K562 (cell line): ENCODE results near the gene PNPO. TPM values are rescaled to one million over a fixed set of nuclear protein-coding genes. Genes with fewer than 3 reads are reported as not detected.

ENCODE experiments used
- ATAC-seq: fragments of 200-7000 bp; cut with Tn5 transposase; 3 replicates; pipeline ENCODE4 v1.9.1; 2020; ENCODE audit warnings: moderate library complexity
- BruUV-seq: library from RNA; stranded (reverse); fragments of 400-500 nt; replicated peaks from 2 replicates; lab custom pipeline; 2021; lab: Mats Ljungman, UMichigan
- CTCF ChIA-PET: fragments of 300-600 bp; formaldehyde crosslinking; extraction: SDS; loops from one replicate; lab custom pipeline; 2021; ENCODE audit warnings: low intra/inter-chr PET ratio; lab: Yijun Ruan, JAX
- POLR2A ChIA-PET: fragments of 300-600, 350-650 bp; sonication (Branson Sonifier 250); formaldehyde crosslinking; extraction: SDS; loops from one replicate; lab custom pipeline; 2021; ENCODE audit warnings: antibody characterized with exemption, inconsistent platforms; lab: Yijun Ruan, JAX
- DNase-seq, 4 experiments: peaks; one replicate each; pipeline versions ENCODE4 v3.0.0 to v3.0.0-alpha.2; 2011 to 2018; ENCODE audit warnings: low spot score in 3 of 4, mixed read lengths in 3 of 4; ENCODE audit errors: extremely low read depth in 1 of 4
- FAIRE-seq: peaks from 2 replicates; lab custom pipeline; 2011; peaks lifted over from hg19 to GRCh38; lab: Jason Lieb, UNC
- H2AFZ ChIP-seq: 2 replicates; pipeline ENCODE4 v1.6.0; 2011; ENCODE audit warnings: low read depth, low read length, control low read depth, inconsistent platforms
- H3K27ac ChIP-seq: fragments of 200-600 bp; 3 replicates; pipeline ENCODE4 v1.8.0; 2011; ENCODE audit warnings: low read depth, mild to moderate bottlenecking, control low read depth, inconsistent platforms, low read length, moderate library complexity, mixed read lengths; ENCODE audit errors: extremely low read depth
- H3K27me3 ChIP-seq, 2 experiments: fragments of 300-600 bp in 1 of 2; 2 replicates in 1 of 2; 3 replicates in 1 of 2; pipeline versions ENCODE4 v1.6.0 to v1.8.0; 2011; ENCODE audit warnings: inconsistent platforms in 2 of 2, low read length in 2 of 2, mild to moderate bottlenecking in 1 of 2, mixed read lengths in 1 of 2, moderate library complexity in 1 of 2; ENCODE audit not compliant: control insufficient read depth in 2 of 2, insufficient read depth in 2 of 2
- H3K36me3 ChIP-seq: fragments of 300-600 bp; 3 replicates; pipeline ENCODE4 v1.8.0; 2011; ENCODE audit warnings: mild to moderate bottlenecking, low read length, inconsistent platforms; ENCODE audit not compliant: control insufficient read depth, insufficient read depth
- H3K4me1 ChIP-seq, 2 experiments: fragments of 200-600 bp in 1 of 2; replicated peaks in 1 of 2; 2 replicates in 1 of 2; 3 replicates in 1 of 2; pipeline versions ENCODE4 v1.5.1 to v1.8.0; 2011; ENCODE audit warnings: inconsistent platforms in 2 of 2, low read length in 2 of 2, mild to moderate bottlenecking in 1 of 2, mixed read lengths in 1 of 2, moderate library complexity in 1 of 2; ENCODE audit not compliant: control insufficient read depth in 2 of 2, insufficient read depth in 2 of 2
- H3K4me2 ChIP-seq: 2 replicates; pipeline ENCODE4 v1.6.1; 2011; ENCODE audit warnings: low read length, control low read depth, inconsistent platforms, mixed read lengths; ENCODE audit not compliant: insufficient read depth
- H3K4me3 ChIP-seq: fragments of 200-600 bp; sonication (generic), shearing (Covaris generic); 2 replicates; pipeline ENCODE4 v1.5.1; 2016; ENCODE audit warnings: control low read depth, inconsistent platforms
- H3K79me2 ChIP-seq: fragments of 200-600 bp; 3 replicates; pipeline ENCODE4 v1.8.0; 2011; ENCODE audit warnings: low read length, inconsistent platforms; ENCODE audit not compliant: control insufficient read depth, insufficient read depth
- H3K9ac ChIP-seq, 2 experiments: 2 replicates each; pipeline versions ENCODE4 v1.6.0 to v1.6.1; 2011; ENCODE audit warnings: low read depth in 2 of 2, low read length in 2 of 2, control low read depth in 1 of 2, inconsistent platforms in 1 of 2, mild to moderate bottlenecking in 1 of 2, mixed read lengths in 1 of 2; ENCODE audit not compliant: insufficient read depth in 1 of 2
- H3K9me1 ChIP-seq: one replicate; pipeline ENCODE4 v1.6.0; 2011; ENCODE audit warnings: inconsistent platforms, mild to moderate bottlenecking, low read length, moderate library complexity; ENCODE audit not compliant: control insufficient read depth, insufficient read depth
- H3K9me3 ChIP-seq: replicated peaks from 2 replicates; pipeline ENCODE4 v1.5.1; 2011; ENCODE audit warnings: low read depth, low read length, inconsistent platforms; ENCODE audit not compliant: control insufficient read depth, insufficient read depth
- H4K20me1 ChIP-seq: replicated peaks from 2 replicates; pipeline ENCODE4 v1.6.1; 2011; ENCODE audit warnings: low read length, inconsistent platforms, mixed read lengths; ENCODE audit not compliant: control insufficient read depth, insufficient read depth
- CHD2 ChIP-seq: IDR thresholded peaks from 2 replicates; pipeline ENCODE4 v1.6.1; 2011; ENCODE audit warnings: low read depth, low read length
- ELF4 ChIP-seq: fragments of 450-650 bp; formaldehyde crosslinking; IDR thresholded peaks from 2 replicates; pipeline ENCODE4 v1.4.0; 2022; ENCODE audit warnings: missing genetic modification characterization
- HDGF ChIP-seq: fragments of 450-650 bp; IDR thresholded peaks from 2 replicates; pipeline ENCODE4 v1.6.1; 2016
- IFI16 ChIP-seq: fragments of 250-450 bp; sonication (Bioruptor Pico); IDR thresholded peaks from 2 replicates; pipeline ENCODE4 v2.1.2; 2022; ENCODE audit warnings: mild to moderate bottlenecking, inconsistent platforms
- ILK ChIP-seq: fragments of 450-650 bp; IDR thresholded peaks from 2 replicates; pipeline ENCODE4 v1.6.1; 2016; ENCODE audit warnings: missing genetic modification characterization, low read depth, mild to moderate bottlenecking, missing compliant biosample characterization, moderate library complexity, borderline replicate concordance
- KHSRP ChIP-seq: fragments of 450-650 bp; IDR thresholded peaks from 2 replicates; pipeline ENCODE4 v1.6.1; 2017
- MCM3 ChIP-seq: fragments of 450-650 bp; IDR thresholded peaks from 2 replicates; pipeline ENCODE4 v1.6.1; 2016
- MTA3 ChIP-seq: fragments of 450-650 bp; formaldehyde crosslinking; IDR thresholded peaks from 2 replicates; pipeline ENCODE4 v1.6.1; 2017; ENCODE audit warnings: mild to moderate bottlenecking, borderline replicate concordance
- NFIC ChIP-seq: fragments of 450-650 bp; IDR thresholded peaks from 2 replicates; pipeline ENCODE4 v1.6.1; 2017; ENCODE audit warnings: mild to moderate bottlenecking, inconsistent platforms
- PHB ChIP-seq: fragments of 250-450 bp; sonication (Bioruptor Pico); IDR thresholded peaks from 2 replicates; pipeline ENCODE4 v1.5.0; 2021
- PHF20 ChIP-seq: fragments of 450-650 bp; IDR thresholded peaks from 2 replicates; pipeline ENCODE4 v1.6.1; 2018; ENCODE audit not compliant: partially characterized antibody
- SMARCA4 ChIP-seq: fragments of 450-650 bp; IDR thresholded peaks from 2 replicates; pipeline ENCODE4 v1.6.1; 2016
- STAT5A ChIP-seq: IDR thresholded peaks from 2 replicates; pipeline ENCODE4 v1.6.1; 2012; ENCODE audit warnings: low read length, inconsistent platforms, borderline replicate concordance
- TCFL5 ChIP-seq: fragments of 250-450 bp; sonication (Bioruptor Pico); conservative IDR thresholded peaks from 2 replicates; pipeline ENCODE4 v1.6.1; 2021; ENCODE audit warnings: mild to moderate bottlenecking, moderate library complexity, matching md5 sums
- ZNF124 ChIP-seq: sonication (generic); formaldehyde crosslinking; IDR thresholded peaks from 2 replicates; pipeline ENCODE4 v1.8.1; 2022; ENCODE audit warnings: missing genetic modification reagents
- ZNF134 ChIP-seq: fragments of 250-450 bp; sonication (Bioruptor Pico); conservative IDR thresholded peaks from 2 replicates; pipeline ENCODE4 v1.4.0; 2020
- ZNF431 ChIP-seq: sonication (generic); formaldehyde crosslinking; IDR thresholded peaks from 2 replicates; pipeline ENCODE4 v1.8.0; 2022; ENCODE audit warnings: mild to moderate bottlenecking, missing genetic modification reagents
- ZNF644 ChIP-seq: fragments of 200-800 bp; sonication (Bioruptor generic); IDR thresholded peaks from 2 replicates; pipeline ENCODE4 v1.6.1; 2016; ENCODE audit warnings: low read depth, missing genetic modification characterization, missing compliant biosample characterization
- WGBS: fragments of 100-300 bp; shearing (Covaris generic); methylation state at CpG from one replicate; pipeline ENCODE4 v1.1.6; 2016; ENCODE audit warnings: low coverage, mixed read lengths; ENCODE audit not compliant: insufficient coverage; ENCODE audit errors: missing lambda C conversion rate; 5-methylcytosine and 5-hydroxymethylcytosine counted together
- in situ Hi-C: fragments of 300-500 bp; cut with MboI; formaldehyde crosslinking; loops from 4 replicates; pipeline ENCODE4 v1.15.0; 2018; ENCODE audit warnings: inconsistent platforms, mixed read lengths
- intact Hi-C: fragments of 100-400 bp; cut with micrococcal nuclease; formaldehyde crosslinking; loops from 2 replicates; pipeline ENCODE4 v1.14.2; 2022
- polyA plus RNA-seq, 8 experiments: library from polyadenylated mRNA; depleted of rRNA in 4 of 8; stranded (reverse) in 5 of 8; unstranded in 3 of 8; fragments of >200 nt; fragmentation: Nextera tagmentation in 2 of 8; fragmentation: Illumina TruSeq in 1 of 8; extraction: Ambion mirVana in 2 of 8; extraction: Trizol in 1 of 8; gene quantifications; 2 replicates each; pipeline versions ENCODE4 v1.2.1 to v1.2.3, GENCODE V29; 2011 to 2014; ENCODE audit warnings: inconsistent platforms in 1 of 8, missing spikeins in 1 of 8
- total RNA-seq, 7 experiments: library from RNA; depleted of rRNA in 6 of 7; stranded (reverse); fragments of >200 nt in 6 of 7; fragmentation: Illumina TruSeq in 2 of 7; extraction: Trizol in 2 of 7; gene quantifications; 2 replicates each; pipeline versions ENCODE4 v1.2.1 to v1.2.3, GENCODE V29; 2011 to 2021; ENCODE audit warnings: low replicate concordance in 1 of 7
- TF ChIP-seq, protein P1 (sequence below): fragments of 450-650 bp; IDR thresholded peaks from 2 replicates; pipeline ENCODE4 v1.6.1; 2016; ENCODE audit warnings: missing biosample characterization, missing genetic modification characterization
- TF ChIP-seq, protein P2 (sequence below): fragments of 450-650 bp; formaldehyde crosslinking; conservative IDR thresholded peaks from 2 replicates; pipeline ENCODE4 v1.4.0; 2022; ENCODE audit warnings: mild to moderate bottlenecking, missing genetic modification characterization

The PNPO gene
- total and polyA plus RNA-seq, 9 of the 15 experiments (the other 6 are each of a cell fraction or from before 2014, with no cell fraction given) = 16.6 to 39.0 (median 27.4) TPM

DNA sequence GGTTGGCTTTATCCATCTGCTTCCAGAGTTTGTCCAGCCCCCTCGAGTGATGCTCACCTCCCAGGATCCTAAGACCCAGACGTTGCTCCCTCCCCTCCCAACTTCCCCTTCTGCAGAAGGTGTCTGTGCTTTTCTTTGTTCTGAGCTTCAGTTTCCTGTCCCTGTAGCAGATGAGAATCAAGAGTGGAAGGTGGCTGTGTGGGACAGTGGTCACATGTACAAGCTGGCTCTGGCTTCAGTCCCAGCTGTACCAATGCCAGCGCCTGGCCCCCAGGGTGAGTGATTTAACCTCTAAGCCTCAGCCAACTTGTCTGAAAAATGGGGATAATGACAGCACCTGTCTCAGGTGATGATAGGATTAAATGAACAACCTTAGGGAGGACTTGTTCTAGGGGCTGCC is 8.6 kb downstream of the PNPO start:
- ATAC-seq (no peak), DNase-seq (no peak), FAIRE-seq (no peak)
- TF ChIP-seq, protein P1, sequence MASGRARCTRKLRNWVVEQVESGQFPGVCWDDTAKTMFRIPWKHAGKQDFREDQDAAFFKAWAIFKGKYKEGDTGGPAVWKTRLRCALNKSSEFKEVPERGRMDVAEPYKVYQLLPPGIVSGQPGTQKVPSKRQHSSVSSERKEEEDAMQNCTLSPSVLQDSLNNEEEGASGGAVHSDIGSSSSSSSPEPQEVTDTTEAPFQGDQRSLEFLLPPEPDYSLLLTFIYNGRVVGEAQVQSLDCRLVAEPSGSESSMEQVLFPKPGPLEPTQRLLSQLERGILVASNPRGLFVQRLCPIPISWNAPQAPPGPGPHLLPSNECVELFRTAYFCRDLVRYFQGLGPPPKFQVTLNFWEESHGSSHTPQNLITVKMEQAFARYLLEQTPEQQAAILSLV (tag) = no peak
- TF ChIP-seq PHB (CRISPR knock-in tag) (no peak), ZNF644 (tag) (no peak), ILK (no peak), ZNF124 (no peak), ZNF431 (CRISPR knock-in tag) (no peak), PHF20 (no peak), KHSRP (no peak), ELF4 (CRISPR knock-in tag) (no peak), SMARCA4 (no peak), CHD2 (no peak), TCFL5 (no peak), MTA3 (no peak), IFI16 (no peak), HDGF (no peak), STAT5A (no peak), MCM3 (no peak), ZNF134 (CRISPR knock-in tag) (no peak), NFIC (no peak)
- TF ChIP-seq, protein P2, sequence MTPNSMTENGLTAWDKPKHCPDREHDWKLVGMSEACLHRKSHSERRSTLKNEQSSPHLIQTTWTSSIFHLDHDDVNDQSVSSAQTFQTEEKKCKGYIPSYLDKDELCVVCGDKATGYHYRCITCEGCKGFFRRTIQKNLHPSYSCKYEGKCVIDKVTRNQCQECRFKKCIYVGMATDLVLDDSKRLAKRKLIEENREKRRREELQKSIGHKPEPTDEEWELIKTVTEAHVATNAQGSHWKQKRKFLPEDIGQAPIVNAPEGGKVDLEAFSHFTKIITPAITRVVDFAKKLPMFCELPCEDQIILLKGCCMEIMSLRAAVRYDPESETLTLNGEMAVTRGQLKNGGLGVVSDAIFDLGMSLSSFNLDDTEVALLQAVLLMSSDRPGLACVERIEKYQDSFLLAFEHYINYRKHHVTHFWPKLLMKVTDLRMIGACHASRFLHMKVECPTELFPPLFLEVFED (CRISPR knock-in tag) = no peak
- no peak overlapping the region for H2AFZ ChIP-seq
- H3K4me2 ChIP-seq = peak overlapping the region; percentile 57; the same call in 1 of the 2 replicates
- H3K9me3 ChIP-seq = no peaks in the 10 kb centered on the region
- no peak overlapping the region for H3K4me3 ChIP-seq
- H3K27me3 ChIP-seq = no peaks in the 10 kb centered on the region
- in situ Hi-C loops = loop anchor here (5.0 kb wide), 1 partner anchor 67 kb away; no protein-coding TSS in a partner anchor
- intact Hi-C loops = loop anchor here (1.0 kb wide), 2 partner anchors 20 to 68 kb away; no protein-coding TSS in a partner anchor
- peaks cover 47% of the 10 kb centered on the region for H3K36me3 ChIP-seq
- H3K79me2 ChIP-seq = no peaks in the 10 kb centered on the region
- H4K20me1 ChIP-seq = no peaks in the 10 kb centered on the region
- WGBS = 85% methylated on average over 3 of the region's 3 CpGs
- H3K27ac ChIP-seq = no peak overlapping the region
- no peak overlapping the region; a peak in 1 of 4 replicates for H3K9ac ChIP-seq
- POLR2A ChIA-PET = interaction anchor here (0.6 to 2.8 kb wide), 8 partner anchors 8 to 169 kb away, joined by 3 to 14 read pairs (median 4); partner anchors contain the start of gene PNPO
- no peaks in the 10 kb centered on the region for H3K9me1 ChIP-seq
- CTCF ChIA-PET = interaction anchor here (0.8 to 2.3 kb wide), 5 partner anchors 20 to 124 kb away, joined by 5 to 29 read pairs (median 6); partner anchors contain the start of gene CDK5RAP3
- H3K4me1 ChIP-seq = peaks cover 9% of the 10 kb centered on the region in 2 experiments; a peak in 3 of 5 replicates
- BruUV-seq = no TSS peak
